CD4-positive, CD25-positive, alpha-beta regulatory T cell (primary cell): ENCODE measurements around the gene KLHL6. TPM values are rescaled to one million over a fixed set of nuclear protein-coding genes. Genes with fewer than 3 reads are reported as not detected.
"Not testable (repeated sequence)": the region's sequence is repeated elsewhere in the genome, so short reads cannot be mapped to it uniquely, and the experiment has no call there.

Experiments
- ATAC-seq, 2 donors: fragments of 150-1000 bp; cut with Tn5 transposase; one replicate each; pipeline ENCODE4 v1.10.0; 2021; ENCODE audit warnings: low read depth in 2 of 2, moderate number of reproducible peaks in 2 of 2, moderate library complexity in 1 of 2
- DNase-seq, 3 donors: peaks; one replicate each; pipeline versions ENCODE4 v3.0.0 to v3.0.0-alpha.2; 2012 to 2022; ENCODE audit warnings: mixed read lengths in 1 of 3
- H3K27ac ChIP-seq: one replicate; pipeline ENCODE4 v1.7.0; 2013; ENCODE audit warnings: mild to moderate bottlenecking, low read length; ENCODE audit not compliant: insufficient read depth, poor library complexity, severe bottlenecking
- H3K27me3 ChIP-seq: one replicate; pipeline ENCODE4 v1.7.0; 2013; ENCODE audit warnings: low read length; ENCODE audit not compliant: control insufficient read depth, insufficient read depth
- H3K36me3 ChIP-seq: one replicate; pipeline ENCODE4 v1.7.0; 2013; ENCODE audit warnings: mild to moderate bottlenecking, low read length, moderate library complexity; ENCODE audit not compliant: control insufficient read depth, insufficient read depth
- H3K4me1 ChIP-seq: 2 replicates; pipeline ENCODE4 v1.7.0; 2013; ENCODE audit warnings: mild to moderate bottlenecking, low read length; ENCODE audit not compliant: insufficient read depth, control insufficient read depth, poor library complexity, severe bottlenecking
- H3K4me3 ChIP-seq: one replicate; pipeline ENCODE4 v1.7.0; 2013; ENCODE audit warnings: low read depth, mild to moderate bottlenecking, low read length, moderate library complexity
- H3K9me3 ChIP-seq, 2 experiments: 1 replicate in 1 of 2; 2 replicates in 1 of 2; pipeline ENCODE4 v1.7.0; 2013; ENCODE audit warnings: low read length in 2 of 2, mild to moderate bottlenecking in 1 of 2, moderate library complexity in 1 of 2; ENCODE audit not compliant: control insufficient read depth in 2 of 2
- H3K27ac Mint-ChIP-seq, 3 donors: one replicate each; pipeline ENCODE4 v1.8.0; 2020 to 2022; ENCODE audit warnings: mild to moderate bottlenecking in 3 of 3, mixed read lengths in 3 of 3, moderate library complexity in 2 of 3
- H3K27me3 Mint-ChIP-seq: one replicate; pipeline ENCODE4 v1.8.0; 2022; ENCODE audit warnings: mild to moderate bottlenecking, mixed read lengths
- H3K36me3 Mint-ChIP-seq: one replicate; pipeline ENCODE4 v1.8.0; 2020; ENCODE audit warnings: mixed read lengths
- H3K4me1 Mint-ChIP-seq, 4 donors: one replicate each; pipeline ENCODE4 v1.8.0; 2020 to 2022; ENCODE audit warnings: mixed read lengths in 4 of 4, mild to moderate bottlenecking in 1 of 4
- H3K4me3 Mint-ChIP-seq, 4 donors: one replicate each; pipeline ENCODE4 v1.8.0; 2020 to 2022; ENCODE audit warnings: mild to moderate bottlenecking in 4 of 4, mixed read lengths in 4 of 4, moderate library complexity in 3 of 4
- H3K9me3 Mint-ChIP-seq, 7 donors: one replicate each; pipeline ENCODE4 v1.8.0; 2020 to 2022; ENCODE audit warnings: mixed read lengths in 7 of 7, mild to moderate bottlenecking in 3 of 7, moderate library complexity in 2 of 7
- polyA plus RNA-seq, 4 donors: library from polyadenylated mRNA; unstranded; fragments of 300-500 nt; fragmentation: Illumina TruSeq; gene quantifications; one replicate each; pipeline ENCODE4 v1.2.3, GENCODE V29; 2021
- total RNA-seq: library from RNA; stranded (reverse); gene quantifications from one replicate; pipeline ENCODE4 v1.2.3, GENCODE V29; 2022

The KLHL6 gene
- total and polyA plus RNA-seq, 5 donors from 2014 or later: 17.8 to 48.2 (median 20.4) TPM

DNA sequence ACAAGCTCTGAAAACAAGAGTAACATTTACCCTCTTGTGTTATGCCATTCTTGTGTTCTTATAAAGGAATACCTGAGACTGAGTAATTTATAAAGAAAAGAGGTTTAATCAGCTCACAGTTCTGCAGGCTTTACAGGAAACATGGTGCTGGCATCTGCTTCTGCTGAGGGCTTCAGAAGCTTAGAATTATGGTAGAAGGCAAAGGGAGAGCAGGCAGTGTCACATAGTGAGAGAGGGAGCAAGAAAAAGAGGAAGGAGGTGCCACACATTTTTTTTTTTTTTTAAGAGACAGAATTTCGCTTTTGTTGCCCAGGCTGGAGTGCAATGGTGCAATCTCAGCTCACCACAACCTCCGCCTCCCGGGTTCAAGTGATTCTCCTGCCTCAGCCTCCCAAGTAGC lies 115.0 kb downstream of the KLHL6 start:
- H3K36me3 Mint-ChIP-seq, H3K27me3 ChIP-seq, H3K36me3 ChIP-seq, H3K27ac ChIP-seq, H3K4me3 ChIP-seq, H3K27me3 Mint-ChIP-seq, H3K27ac Mint-ChIP-seq, DNase-seq, ATAC-seq: not testable (repeated sequence)
- Mint-ChIP-seq H3K4me3 (peak overlapping the region in 1 of 4 donors; percentile 11), H3K9me3 (peaks cover 0 to 14% (median 9%) of the 10 kb centered on the region in 7 donors), H3K4me1 (peaks cover 6 to 26% (median 13%) of the 10 kb centered on the region in 4 donors)
- H3K4me1 ChIP-seq: peaks cover 28% of the 10 kb centered on the region
- H3K9me3 ChIP-seq: peaks cover 19 to 20% of the 10 kb centered on the region in 2 experiments

DNA sequence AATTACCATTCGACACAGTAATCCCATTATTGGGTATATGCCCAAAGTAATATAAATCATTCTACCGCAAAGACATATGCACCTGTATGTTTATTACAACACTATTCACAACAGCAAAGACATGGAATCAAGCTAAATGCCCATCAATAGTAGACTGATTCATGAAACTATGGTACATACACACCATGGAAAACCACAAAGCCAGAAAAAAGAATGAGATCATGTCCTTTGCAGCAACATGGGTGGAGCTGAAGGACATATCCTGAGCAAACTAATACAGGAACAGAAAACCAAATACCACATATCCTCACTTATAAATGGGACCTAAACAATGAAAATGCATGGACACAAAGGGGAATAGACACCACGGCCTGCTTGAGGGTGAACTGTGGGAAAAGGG lies 116.0 kb downstream of the KLHL6 start:
- Mint-ChIP-seq H3K36me3 (peaks cover 6% of the 10 kb centered on the region), H3K4me3 (no peak overlapping the region), H3K27me3 (peaks cover 4% of the 10 kb centered on the region), H3K9me3 (peaks cover 0 to 14% (median 8%) of the 10 kb centered on the region in 7 donors), H3K27ac (peak overlapping the region in 1 of 3 donors; percentile 39), H3K4me1 (peaks cover 6 to 28% (median 18%) of the 10 kb centered on the region in 4 donors)
- Histone ChIP-seq H3K27ac (no peak overlapping the region), H3K27me3 (no peaks in the 10 kb centered on the region), H3K4me1 (peaks cover 31% of the 10 kb centered on the region), H3K9me3 (peaks cover 15 to 16% of the 10 kb centered on the region in 2 experiments), H3K4me3 (no peak overlapping the region), H3K36me3 (no peaks in the 10 kb centered on the region)
- DNase-seq (no peak), ATAC-seq (no peak)

DNA sequence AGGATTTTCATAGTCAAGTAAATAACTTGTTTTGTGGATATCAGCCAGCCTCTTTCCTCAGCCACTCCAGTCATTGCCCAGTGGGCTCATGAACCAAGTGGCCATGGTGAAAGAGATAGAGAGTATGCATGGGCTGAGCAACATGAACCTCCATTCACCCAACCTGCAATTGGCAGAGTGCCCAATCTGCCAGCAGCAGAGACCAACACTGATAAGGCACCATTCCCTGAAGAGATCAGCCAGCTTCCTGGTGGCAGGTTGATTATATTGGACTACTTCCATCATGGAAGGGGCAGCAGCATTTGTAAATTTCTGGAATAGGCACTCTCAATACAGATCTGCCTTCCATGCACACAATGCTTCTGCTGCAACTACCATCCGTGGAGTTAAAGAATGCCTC lies 116.8 kb downstream of the KLHL6 start:
- Histone ChIP-seq H3K27me3 (no peaks in the 10 kb centered on the region), H3K4me3 (no peak overlapping the region), H3K9me3 (peaks cover 8 to 12% of the 10 kb centered on the region in 2 experiments), H3K36me3 (no peaks in the 10 kb centered on the region), H3K4me1 (peaks cover 31% of the 10 kb centered on the region), H3K27ac (no peak overlapping the region)
- no peak for DNase-seq
- Mint-ChIP-seq H3K9me3 (peaks cover 0 to 13% (median 7%) of the 10 kb centered on the region in 7 donors), H3K27me3 (peaks cover 4% of the 10 kb centered on the region), H3K4me1 (peaks cover 6 to 28% (median 18%) of the 10 kb centered on the region in 4 donors), H3K4me3 (no peak overlapping the region), H3K36me3 (peaks cover 6% of the 10 kb centered on the region), H3K27ac (no peak overlapping the region)
- no peak for ATAC-seq

DNA sequence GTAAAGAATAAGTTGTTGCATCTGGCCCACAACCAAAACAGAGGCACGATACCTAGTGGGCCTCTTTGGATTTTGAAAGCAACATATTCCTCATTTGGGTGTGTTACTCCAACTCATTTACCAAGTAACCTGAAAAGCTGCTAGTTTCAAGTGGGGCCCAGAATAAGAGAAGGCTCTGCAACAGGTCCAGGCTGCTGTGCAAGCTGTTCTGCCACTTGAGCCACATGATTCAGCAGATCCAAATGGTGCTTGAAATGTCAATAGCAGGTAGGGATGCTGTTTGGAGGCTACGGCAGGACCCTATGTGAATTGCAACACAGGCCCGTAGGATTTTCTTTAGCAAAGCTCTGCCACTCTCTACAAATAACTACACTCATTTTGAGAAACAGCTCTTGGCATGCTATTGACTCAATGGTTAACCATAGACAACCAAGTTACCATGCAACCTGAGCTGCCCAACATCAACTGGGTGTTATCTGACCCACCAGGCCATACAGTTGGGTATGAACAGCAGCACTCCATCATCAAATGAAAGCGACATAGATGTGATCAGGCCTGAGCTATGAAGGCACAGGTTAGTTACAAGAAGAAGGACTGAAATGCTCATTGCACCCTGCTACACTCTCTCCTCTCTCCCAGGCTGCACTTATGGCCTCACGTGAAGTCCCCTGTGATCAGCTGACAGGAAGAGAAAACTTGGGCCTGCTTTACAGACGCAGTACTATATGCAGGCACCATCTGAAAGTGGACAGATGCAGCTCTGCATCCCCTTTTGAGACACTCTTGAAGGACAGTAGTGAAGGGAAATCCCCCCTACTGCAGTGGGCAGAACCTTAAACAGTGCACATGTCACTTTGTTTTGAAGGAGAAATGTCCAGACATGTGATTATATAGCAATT lies 117.6 kb downstream of the KLHL6 start:
- Mint-ChIP-seq H3K27ac (no peak overlapping the region), H3K9me3 (peaks cover 0 to 5% (median 1%) of the 10 kb centered on the region in 7 donors), H3K36me3 (no peaks in the 10 kb centered on the region), H3K4me3 (peak overlapping the region in 1 of 4 donors; percentile 43), H3K27me3 (peaks cover 4% of the 10 kb centered on the region), H3K4me1 (peaks cover 6 to 28% (median 18%) of the 10 kb centered on the region in 4 donors)
- ATAC-seq (peak in 1 of 2 donors; percentile 27), DNase-seq (no peak)
- Histone ChIP-seq H3K4me1 (peaks cover 31% of the 10 kb centered on the region), H3K36me3 (no peaks in the 10 kb centered on the region), H3K27ac (no peak overlapping the region), H3K9me3 (peaks cover under 1 to 4% of the 10 kb centered on the region in 2 experiments), H3K4me3 (no peak overlapping the region), H3K27me3 (no peaks in the 10 kb centered on the region)

Other genes starting within 250 kb of the KLHL6 start
- gene MCF2L2, start 127.1 kb downstream of the KLHL6 start, total RNA-seq: 20.7 TPM
- 1 to 10 TPM; 2.1 to 4.4 (median 3.3) TPM for gene MCF2L2, start 127.1 kb downstream of the KLHL6 start, polyA plus RNA-seq
- 144 TPM for gene KLHL24, start 79.9 kb upstream of the KLHL6 start, total RNA-seq
- 10 to 100 TPM; 37.0 to 72.4 (median 62.9) TPM for gene KLHL24, start 79.9 kb upstream of the KLHL6 start, polyA plus RNA-seq
- 31.8 TPM for gene YEATS2, start 142.1 kb upstream of the KLHL6 start, total RNA-seq
- gene YEATS2, start 142.1 kb upstream of the KLHL6 start, polyA plus RNA-seq: 1 to 10 TPM; 2.6 to 3.7 (median 3.4) TPM